Hypothalamus (tissue), 51 donors: ENCODE data around the gene PKP3.
"Not testable (repeated sequence)": the region's sequence is repeated elsewhere in the genome, so short reads cannot be mapped to it uniquely, and the experiment has no call there.

Experiments
- DNase-seq, 51 donors: peaks; one replicate each; lab custom pipeline; 2025; lab: John Stamatoyannopoulos, UW

PKP3 gene

GRCh38 chr11:376531-377173 lies 17.4 kb upstream of the PKP3 start:
- no peak for DNase-seq

DNA sequence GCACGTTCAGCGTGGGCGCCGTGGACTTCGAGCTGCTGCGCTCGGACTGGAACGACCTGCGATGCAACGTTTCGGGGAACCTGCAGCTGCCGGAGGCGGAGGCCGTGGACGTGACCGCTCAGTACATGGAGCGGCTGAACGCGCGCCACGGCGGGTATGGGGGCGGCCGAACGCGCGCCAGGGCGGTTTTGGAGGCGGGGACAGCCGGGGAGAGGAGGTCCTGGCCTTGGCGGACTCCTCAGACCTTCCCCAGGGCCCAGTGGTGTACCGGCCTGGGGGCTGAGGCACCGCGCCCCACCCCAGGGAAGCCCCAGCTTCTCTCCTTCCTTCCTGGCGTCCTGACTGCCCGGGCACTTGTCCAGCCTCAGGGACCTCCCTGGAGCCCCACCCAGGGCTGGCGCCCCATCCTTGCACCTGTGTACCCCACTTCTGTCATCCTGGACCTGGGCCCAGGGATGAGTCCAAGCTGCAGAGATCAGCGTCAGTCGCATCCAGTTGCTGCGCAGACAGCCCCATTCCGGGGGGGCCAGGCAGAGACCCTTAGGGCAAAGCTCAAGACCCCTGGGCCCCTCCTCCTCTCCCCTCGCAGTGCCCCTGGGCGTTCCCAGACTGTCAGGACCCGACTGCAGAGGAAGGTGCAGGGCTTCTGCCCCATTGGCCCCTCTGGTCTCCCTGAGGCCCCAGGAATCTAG lies 16.7 kb upstream of the PKP3 start:
- DNase-seq = no peak

DNA sequence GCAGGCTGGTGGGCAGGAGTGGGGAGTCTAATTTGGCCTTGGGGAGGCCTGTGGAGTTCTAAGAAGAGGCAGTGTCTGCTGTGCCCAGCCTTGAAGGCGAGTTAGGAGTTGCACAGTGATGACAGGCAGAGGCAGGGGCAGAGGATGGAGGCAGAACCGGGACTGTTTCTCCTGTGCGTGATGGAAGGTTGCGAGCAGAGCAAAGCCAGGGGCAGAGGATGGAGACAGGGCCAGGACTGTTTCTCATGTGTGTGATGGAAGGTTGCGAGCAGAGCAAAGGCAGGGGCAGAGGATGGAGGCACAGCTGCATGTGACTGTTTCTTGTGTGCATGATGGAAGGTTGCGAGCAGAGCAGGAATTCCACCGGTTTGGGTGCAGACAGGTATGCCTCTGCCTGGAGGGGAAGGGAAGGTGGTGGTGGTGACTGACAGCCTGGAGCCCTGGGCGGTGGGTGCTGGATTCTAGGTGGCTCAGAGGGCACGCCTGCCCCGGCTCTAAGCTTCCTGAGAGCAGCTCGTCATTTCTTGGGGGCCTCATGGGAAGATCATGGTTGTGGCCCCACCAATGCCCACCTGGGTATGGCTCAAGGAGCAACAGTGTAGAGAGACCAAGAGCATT lies 16.0 kb upstream of the PKP3 start:
- DNase-seq = no peak

GRCh38 chr11:379205-380094 lies 14.6 kb upstream of the PKP3 start:
- DNase-seq = no peak

GRCh38 chr11:380095-380480 lies 13.9 kb upstream of the PKP3 start:
- DNase-seq = no peak

DNA sequence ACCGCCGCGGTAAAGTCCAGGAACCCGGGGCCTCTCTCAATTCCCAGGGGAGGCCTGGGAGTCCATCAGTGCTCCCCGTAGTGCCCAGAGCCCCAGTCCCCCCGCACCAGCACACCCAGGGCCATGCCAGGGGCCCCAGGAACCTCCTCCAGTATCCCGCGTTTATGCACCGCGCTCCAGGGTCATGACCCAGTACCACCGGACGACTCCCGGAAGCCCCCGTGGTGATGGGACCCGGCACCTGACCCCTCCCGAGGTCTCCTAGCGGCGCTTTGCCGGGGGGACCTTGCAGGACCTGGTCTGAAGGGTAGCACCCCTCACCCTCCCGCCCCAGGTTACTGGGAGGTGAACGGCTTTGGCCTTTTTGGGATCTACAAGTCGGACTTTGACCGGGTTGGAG lies 13.5 kb upstream of the PKP3 start:
- no peak for DNase-seq

GRCh38 chr11:380996-381395 lies 13.0 kb upstream of the PKP3 start:
- no peak for DNase-seq

DNA sequence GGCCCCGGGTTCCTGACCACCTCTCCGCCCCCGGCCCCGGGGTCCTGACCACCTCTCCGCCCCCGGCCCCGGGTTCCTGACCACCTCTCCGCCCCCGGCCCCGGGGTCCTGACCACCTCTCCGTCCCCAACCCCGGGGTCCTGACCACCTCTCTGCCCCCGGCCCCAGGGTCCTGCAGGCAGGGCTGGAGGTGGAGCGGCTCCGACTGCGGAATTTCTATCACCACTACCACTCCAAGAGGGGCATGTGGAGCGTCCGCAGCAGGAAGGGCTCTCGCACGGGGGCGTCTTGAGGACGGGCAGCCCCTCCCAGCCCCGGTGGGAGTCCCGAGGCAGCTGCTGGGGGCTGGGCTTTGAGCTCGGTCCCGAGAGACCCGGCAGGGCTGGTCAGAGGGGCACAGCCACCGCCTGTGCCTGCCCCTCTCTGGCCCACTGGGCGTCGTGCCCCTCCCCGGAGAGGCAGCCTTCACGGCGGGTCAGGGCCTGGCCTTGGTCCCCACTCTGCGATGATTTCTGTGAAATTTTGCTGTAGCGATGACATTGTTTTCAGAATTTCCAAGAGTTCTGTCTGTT lies 12.4 kb upstream of the PKP3 start:
- no peak for DNase-seq

DNA sequence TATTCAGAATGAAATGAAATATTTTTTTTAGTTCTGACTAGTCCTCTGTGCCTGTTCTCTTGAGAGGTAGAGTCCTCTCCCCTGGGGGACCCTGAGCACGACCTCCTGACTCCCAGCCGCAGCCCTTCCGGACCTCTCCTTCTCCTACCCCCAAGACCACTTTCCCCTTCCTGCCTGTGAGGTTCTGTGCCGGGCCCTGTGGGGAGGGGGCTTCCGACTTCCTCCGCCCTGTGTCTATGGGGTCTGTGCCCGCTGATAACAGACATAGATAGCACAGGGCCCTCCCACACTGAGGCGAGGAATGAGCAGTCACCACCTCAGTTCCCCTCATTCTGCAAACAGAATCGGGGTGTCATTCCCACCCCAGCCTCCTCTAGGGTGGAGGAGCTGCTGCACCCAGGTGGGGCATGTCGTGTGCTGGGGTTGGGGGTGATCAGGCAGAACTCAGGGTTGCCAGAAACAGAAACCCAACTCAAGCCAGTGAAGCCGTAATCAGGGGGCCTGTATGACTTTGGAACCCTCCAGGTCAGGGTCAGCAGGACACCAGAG lies 11.9 kb upstream of the PKP3 start:
- DNase-seq = no peak

GRCh38 chr11:383431-383830 lies 10.6 kb upstream of the PKP3 start:
- no peak for DNase-seq

GRCh38 chr11:384511-384910 lies 9.5 kb upstream of the PKP3 start:
- no peak for DNase-seq

DNA sequence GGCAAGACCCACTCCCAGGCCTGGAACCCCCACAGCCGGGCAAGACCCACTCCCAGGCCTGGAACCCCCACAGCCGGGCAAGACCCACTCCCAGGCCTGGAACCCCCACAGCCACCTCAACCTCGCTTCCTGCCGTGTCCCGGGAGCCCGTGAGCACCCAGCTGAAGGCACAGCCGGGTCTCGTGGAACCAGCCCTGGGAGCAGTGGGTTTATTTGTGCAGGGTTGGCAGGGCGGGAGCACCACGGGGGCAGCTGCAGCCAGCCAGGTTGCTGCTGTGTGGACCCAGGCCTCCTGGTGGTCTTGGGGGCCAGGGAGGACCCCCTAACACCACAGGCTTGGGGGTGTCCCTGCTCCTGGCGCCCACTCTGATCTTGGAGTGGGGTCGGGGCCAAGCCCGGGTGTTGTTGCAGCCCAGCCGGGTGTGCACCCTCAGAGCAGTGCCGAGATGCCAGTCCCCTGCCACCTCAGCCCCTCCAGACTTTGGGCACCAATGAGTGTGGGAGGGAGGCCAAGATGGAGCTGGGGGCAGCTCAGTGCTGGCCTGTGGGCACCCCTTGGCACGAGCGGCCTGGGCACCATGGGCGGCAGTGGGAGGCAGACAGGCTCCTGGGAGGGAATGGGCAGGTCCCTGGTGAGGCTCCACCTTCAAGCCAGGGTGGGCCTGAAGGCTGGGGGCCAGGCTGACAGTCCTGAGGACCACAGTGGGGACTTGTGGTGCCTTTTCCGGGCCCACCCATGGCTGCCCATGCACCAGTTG lies 8.2 kb upstream of the PKP3 start:
- no peak for DNase-seq

DNA sequence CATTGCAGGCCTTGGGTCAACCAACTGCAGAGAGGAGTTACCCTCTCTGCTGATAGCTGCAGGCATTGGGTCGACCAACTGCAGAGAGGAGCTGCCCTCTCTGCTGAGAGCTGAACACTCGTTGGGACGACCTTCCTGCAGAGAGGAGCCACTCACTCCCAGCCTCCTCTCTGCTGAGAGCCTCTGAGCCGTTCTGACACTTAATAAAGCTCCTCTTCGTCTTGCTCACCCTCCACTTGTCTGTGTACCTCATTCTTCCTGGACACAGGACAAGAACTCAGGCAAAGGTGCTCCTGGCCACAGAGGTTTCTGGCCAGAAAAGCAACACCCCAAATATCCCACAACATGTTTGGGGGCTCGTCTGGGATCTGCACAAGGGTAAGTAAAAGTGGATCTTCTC lies 7.5 kb upstream of the PKP3 start:
- no peak for DNase-seq

- no peak for DNase-seq
Observed at GRCh38 chr11:387193-387793, 6.7 kb upstream of the PKP3 start.

DNA sequence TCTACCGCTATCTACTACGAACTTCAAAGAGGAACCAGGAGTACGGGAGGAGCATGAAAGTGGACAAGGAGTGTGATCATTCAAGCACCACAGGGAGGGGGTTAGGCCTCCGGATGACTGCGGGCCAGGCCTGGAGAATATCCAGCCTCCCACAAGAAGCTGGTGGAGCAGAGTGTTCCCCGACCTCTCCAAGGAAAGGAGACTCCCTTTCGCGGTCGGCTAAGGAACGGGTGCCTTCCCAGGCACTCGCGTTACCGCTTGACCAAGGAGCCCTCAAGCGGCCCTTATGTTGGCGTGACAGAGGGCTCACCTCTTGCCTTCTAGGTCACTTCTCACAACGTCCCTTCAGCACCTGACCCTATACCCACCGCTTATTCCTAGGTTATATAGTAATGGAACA lies 4.6 kb upstream of the PKP3 start:
- DNase-seq = not testable (repeated sequence)

- DNase-seq = no peak
Observed at GRCh38 chr11:390175-390574, 3.8 kb upstream of the PKP3 start.

DNA sequence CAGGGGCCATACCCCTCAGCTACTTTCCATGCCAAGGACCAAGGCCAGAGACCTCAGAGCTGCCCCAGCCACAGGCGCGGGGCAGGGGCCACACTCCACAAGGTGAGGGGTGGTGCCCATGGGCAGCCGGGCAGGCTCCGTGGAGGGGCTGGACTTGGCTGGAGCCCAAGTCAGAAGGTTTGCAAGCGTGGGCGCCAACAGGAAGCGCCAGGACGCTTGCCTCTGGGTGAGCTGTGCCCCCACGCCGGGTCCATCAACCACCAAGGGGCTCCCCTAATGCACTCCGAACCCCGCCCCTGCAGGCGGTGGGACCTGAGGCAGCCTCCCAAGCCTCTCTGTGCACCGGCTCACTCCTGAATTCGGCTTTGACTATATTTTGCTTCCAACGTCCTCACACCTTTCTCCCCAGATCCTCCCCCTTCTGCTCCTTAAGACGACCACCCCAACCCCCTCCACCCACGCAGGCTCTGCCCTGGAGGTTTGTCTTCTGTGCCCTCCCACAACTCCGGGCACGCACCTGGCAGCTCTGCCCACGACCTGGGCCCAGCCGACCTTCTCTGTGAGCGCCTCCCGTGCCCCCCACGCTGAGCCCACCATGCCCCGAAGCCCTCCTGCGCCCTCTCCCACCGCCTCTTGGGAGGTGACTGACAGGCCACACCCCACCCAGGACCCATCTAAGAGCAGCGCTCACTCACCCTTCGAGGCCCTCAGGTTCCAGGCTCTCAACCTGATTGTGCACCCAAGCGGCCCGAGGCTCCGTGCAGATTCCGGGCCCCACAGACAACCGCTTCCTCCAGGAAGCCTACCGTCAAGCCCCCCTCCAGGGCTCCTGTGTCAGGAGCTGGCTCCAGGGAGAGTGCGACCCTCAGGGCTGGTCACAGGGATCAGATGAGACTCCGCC lies 2.6 kb upstream of the PKP3 start:
- DNase-seq = no peak

DNA sequence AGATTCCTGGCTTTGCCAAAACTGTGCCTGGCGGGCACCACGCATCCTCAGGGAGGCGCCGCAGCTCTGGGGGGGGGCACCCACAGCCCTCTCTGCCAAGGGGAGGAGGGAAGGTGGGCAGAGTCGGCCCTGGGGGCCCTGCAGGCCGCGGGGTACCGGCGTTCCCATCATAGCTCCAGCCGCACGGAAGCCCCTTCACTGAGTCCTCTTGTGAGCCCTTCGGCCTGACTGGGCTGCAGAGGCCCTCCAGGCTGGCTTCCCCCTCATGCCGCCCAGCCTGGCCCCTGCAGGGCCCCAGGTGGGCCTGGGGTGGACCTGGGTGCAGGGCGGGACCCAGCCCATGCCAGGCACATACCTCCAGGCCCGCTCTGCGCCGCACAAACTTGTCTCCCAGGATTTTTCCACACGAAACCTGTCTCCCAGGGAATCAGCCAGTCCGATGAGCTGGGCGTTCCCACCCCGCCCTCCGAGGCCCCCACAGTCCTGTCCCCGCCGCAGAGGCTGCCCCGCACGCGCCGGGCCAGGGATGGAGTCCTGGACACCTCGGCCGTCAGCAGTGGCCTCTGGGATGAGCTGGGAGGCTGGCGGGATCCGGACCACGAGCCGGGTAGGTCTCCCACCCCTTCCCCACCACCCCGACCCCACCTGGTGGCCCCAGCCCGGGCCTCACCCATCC lies 1.8 kb upstream of the PKP3 start:
- DNase-seq = no peak
